ENCODE results near the gene RAET1E.
A peak's percentile ranks its signal among the peaks of the same experiment; 100 is the strongest.
"Not testable (repeated sequence)": the region's sequence is repeated elsewhere in the genome, so short reads cannot be mapped to it uniquely, and the experiment has no call there.

Gene RAET1E

DNA sequence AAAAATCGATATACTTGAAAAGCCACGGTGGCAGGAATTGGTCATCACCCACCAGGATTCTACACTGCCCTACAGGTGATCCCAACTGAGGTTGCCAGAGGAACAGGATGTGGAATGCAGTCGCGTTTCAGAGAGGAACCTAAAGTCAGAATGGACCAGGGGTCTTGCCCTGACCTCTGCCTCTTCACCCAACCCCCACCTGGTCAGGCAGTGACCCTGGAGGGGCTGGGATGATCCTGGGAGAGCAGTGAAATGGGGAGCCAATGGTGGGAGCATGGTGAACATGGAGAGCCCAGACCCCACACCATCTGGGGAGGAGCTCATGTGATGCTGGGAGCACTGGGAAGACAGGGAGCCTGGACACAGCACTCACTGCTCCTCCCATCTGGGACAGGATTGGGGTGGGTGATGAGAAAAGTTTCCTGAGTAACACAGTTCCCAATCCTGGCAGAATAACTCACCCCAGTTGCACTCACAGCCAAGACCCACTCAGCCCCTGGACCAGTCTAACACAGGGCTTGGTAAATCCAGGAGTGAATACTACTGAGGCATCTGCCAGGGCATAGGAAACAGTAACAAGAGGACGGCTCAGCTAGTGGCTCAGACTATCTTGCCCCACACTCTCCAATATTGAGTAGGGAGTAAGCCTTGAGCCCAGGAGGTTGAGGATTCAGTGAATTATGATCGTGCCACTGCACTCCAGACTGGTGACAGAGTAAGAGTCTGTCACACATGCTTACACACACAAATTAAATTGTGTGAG is 42.2 kb upstream of the RAET1E start:
- H3K4me3 ChIP-seq (ENCODE audit: control insufficient read depth, low read depth, low read length) = no peak overlapping the region
- TF ChIP-seq, protein P1, sequence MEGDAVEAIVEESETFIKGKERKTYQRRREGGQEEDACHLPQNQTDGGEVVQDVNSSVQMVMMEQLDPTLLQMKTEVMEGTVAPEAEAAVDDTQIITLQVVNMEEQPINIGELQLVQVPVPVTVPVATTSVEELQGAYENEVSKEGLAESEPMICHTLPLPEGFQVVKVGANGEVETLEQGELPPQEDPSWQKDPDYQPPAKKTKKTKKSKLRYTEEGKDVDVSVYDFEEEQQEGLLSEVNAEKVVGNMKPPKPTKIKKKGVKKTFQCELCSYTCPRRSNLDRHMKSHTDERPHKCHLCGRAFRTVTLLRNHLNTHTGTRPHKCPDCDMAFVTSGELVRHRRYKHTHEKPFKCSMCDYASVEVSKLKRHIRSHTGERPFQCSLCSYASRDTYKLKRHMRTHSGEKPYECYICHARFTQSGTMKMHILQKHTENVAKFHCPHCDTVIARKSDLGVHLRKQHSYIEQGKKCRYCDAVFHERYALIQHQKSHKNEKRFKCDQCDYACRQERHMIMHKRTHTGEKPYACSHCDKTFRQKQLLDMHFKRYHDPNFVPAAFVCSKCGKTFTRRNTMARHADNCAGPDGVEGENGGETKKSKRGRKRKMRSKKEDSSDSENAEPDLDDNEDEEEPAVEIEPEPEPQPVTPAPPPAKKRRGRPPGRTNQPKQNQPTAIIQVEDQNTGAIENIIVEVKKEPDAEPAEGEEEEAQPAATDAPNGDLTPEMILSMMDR (conservative IDR thresholded peaks at IDR 0.05; ENCODE audit: control insufficient read depth, insufficient read depth, low read depth, low read length) = no peak
- peak; percentile 37 for DNase-seq (ENCODE audit: low read depth)

DNA sequence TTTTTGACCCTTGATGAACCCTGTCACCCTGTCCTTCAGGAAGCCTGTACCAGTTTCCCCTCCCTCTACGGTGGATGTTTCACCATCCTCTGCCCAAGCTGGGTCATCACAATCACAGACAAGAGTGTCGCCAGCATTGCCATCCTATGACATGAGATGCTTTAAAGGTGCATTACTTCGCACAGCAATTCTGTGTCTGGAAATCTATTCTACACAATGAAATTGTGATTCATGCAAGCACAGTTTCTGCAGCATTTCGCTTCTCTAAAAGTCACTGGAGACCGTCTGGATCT is 41.4 kb upstream of the RAET1E start:
- no peak overlapping the region for H3K4me3 ChIP-seq (ENCODE audit: control insufficient read depth, low read depth, low read length)
- TF ChIP-seq, protein P1 (conservative IDR thresholded peaks at IDR 0.05; ENCODE audit: control insufficient read depth, insufficient read depth, low read depth, low read length) = no peak
- no peak for DNase-seq (ENCODE audit: low read depth)

DNA sequence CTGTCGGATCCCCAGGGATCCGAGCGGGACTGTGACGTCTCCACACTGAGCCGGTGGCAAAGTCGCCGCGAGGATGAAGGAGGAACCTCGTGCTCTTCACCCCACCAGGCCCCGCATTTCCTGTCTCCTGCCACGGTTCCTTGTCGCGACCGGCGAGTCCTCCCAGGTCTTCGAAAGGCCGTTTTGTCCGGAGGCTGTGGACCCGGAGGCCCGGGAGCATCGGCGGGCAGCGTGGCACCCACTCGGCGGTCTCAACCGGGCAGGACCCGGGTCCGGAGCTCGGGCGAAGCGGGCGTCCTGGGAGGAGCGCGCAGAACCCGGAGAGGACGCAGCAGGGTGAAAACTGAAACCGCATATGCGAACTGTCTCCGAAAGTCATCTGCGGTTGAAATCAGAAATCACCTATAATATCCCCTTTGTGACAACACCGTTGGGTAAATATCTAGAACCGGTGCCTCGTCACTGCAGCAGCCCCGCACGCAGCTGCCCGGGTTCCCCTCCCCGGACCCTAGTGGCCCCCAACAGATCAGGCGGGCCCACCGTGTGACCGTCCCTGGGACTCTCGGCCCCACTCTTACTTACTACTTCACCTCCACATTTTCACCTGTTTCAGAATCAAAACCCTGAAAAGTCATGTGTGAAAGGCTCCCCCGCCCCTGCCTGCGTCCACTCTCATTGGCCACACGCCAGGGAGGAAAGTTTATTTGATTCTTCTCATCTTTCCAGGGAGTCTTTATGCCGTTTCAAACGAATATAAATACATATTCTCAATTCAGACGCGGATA is 40.9 kb upstream of the RAET1E start:
- TF ChIP-seq, protein P1 (conservative IDR thresholded peaks at IDR 0.05; ENCODE audit: control insufficient read depth, insufficient read depth, low read depth, low read length) = no peak
- H3K4me3 ChIP-seq (ENCODE audit: control insufficient read depth, low read depth, low read length) = peak overlapping the region; percentile 37
- DNase-seq (ENCODE audit: low read depth) = no peak

GRCh38 chr6:149938013-149938570 is 40.2 kb upstream of the RAET1E start:
- not testable (repeated sequence) for DNase-seq (ENCODE audit: low read depth)
- peak overlapping the region; percentile 37 for H3K4me3 ChIP-seq (ENCODE audit: control insufficient read depth, low read depth, low read length)

DNA sequence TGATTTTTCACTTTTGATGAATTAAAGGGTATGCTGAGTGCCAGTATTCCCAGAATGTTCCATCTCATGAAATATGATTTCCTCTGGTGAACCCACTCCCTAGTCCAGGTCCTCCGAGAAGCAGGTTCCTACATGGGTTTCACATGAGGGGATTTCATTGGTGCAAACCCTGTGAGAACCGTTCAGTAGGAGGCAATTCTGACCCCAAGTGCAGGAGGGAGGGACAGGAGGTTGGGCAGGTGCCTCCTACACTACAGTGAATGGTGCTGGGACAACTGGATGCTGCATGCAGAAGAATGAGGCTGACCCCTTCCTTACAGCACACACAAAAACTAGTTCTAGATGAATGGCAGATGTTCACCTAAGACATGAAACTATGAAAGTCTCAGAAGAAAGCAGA is 38.8 kb upstream of the RAET1E start:
- DNase-seq (ENCODE audit: low read depth) = no peak
- TF ChIP-seq, protein P1 (conservative IDR thresholded peaks at IDR 0.05; ENCODE audit: control insufficient read depth, insufficient read depth, low read depth, low read length) = no peak
- no peak overlapping the region for H3K4me3 ChIP-seq (ENCODE audit: control insufficient read depth, low read depth, low read length)

- no peak for DNase-seq (ENCODE audit: low read depth)
- TF ChIP-seq, protein P1 (conservative IDR thresholded peaks at IDR 0.05; ENCODE audit: control insufficient read depth, insufficient read depth, low read depth, low read length) = no peak
- no peak overlapping the region for H3K4me3 ChIP-seq (ENCODE audit: control insufficient read depth, low read depth, low read length)
Observed at GRCh38 chr6:149935668-149936067, 37.8 kb upstream of the RAET1E start.

GRCh38 chr6:149935246-149935645 is 37.3 kb upstream of the RAET1E start:
- no peak overlapping the region for H3K4me3 ChIP-seq (ENCODE audit: control insufficient read depth, low read depth, low read length)
- TF ChIP-seq, protein P1 (conservative IDR thresholded peaks at IDR 0.05; ENCODE audit: control insufficient read depth, insufficient read depth, low read depth, low read length) = no peak
- DNase-seq (ENCODE audit: low read depth) = peak; percentile 23

All from fibroblast of mammary gland (primary cell).